Rectal smooth muscle tissue (tissue), 1 donor: ENCODE measurements around the gene WDFY3.

ENCODE experiments used
- H3K27ac ChIP-seq: one replicate; pipeline ENCODE4 v1.7.0; 2013; ENCODE audit warnings: low read depth, low read length, inconsistent platforms
- H3K27me3 ChIP-seq: one replicate; pipeline ENCODE4 v1.7.0; 2013; ENCODE audit warnings: low read length; ENCODE audit not compliant: control insufficient read depth, insufficient read depth
- H3K36me3 ChIP-seq: one replicate; pipeline ENCODE4 v1.7.0; 2013; ENCODE audit warnings: low read length; ENCODE audit not compliant: control insufficient read depth, insufficient read depth
- H3K4me1 ChIP-seq: one replicate; pipeline ENCODE4 v1.7.0; 2013; ENCODE audit warnings: low read length; ENCODE audit not compliant: control insufficient read depth, insufficient read depth
- H3K4me3 ChIP-seq: one replicate; pipeline ENCODE4 v1.7.0; 2013; ENCODE audit warnings: low read length
- H3K9ac ChIP-seq: one replicate; pipeline ENCODE4 v1.7.0; 2013; ENCODE audit warnings: low read length

Gene WDFY3

GRCh38 chr4:84866295-84866694 lies 100.2 kb downstream of the WDFY3 start:
- H3K27ac ChIP-seq, result no peak overlapping the region
- no peaks in the 10 kb centered on the region for H3K4me1 ChIP-seq
- H3K36me3 ChIP-seq, result no peaks in the 10 kb centered on the region
- no peak overlapping the region for H3K9ac ChIP-seq
- no peaks in the 10 kb centered on the region for H3K27me3 ChIP-seq
- H3K4me3 ChIP-seq, result no peak overlapping the region

- Histone ChIP-seq H3K27ac (no peak overlapping the region), H3K36me3 (no peaks in the 10 kb centered on the region), H3K9ac (no peak overlapping the region), H3K4me1 (no peaks in the 10 kb centered on the region), H3K27me3 (no peaks in the 10 kb centered on the region), H3K4me3 (no peak overlapping the region)
Observed at GRCh38 chr4:84865600-84865999, 100.9 kb downstream of the WDFY3 start.

GRCh38 chr4:84862064-84862463 lies 104.4 kb downstream of the WDFY3 start:
- Histone ChIP-seq H3K9ac (no peak overlapping the region), H3K27me3 (no peaks in the 10 kb centered on the region), H3K36me3 (peaks cover 2% of the 10 kb centered on the region), H3K27ac (no peak overlapping the region), H3K4me3 (no peak overlapping the region), H3K4me1 (no peaks in the 10 kb centered on the region)

GRCh38 chr4:84857296-84857695 lies 109.2 kb downstream of the WDFY3 start:
- no peak overlapping the region for H3K9ac ChIP-seq
- H3K4me1 ChIP-seq, result peaks cover 6% of the 10 kb centered on the region
- H3K4me3 ChIP-seq, result no peak overlapping the region
- H3K36me3 ChIP-seq, result peaks cover 2% of the 10 kb centered on the region
- H3K27me3 ChIP-seq, result no peaks in the 10 kb centered on the region
- H3K27ac ChIP-seq, result no peak overlapping the region

- H3K36me3 ChIP-seq, result peaks cover 2% of the 10 kb centered on the region
- H3K9ac ChIP-seq, result no peak overlapping the region
- peaks cover 6% of the 10 kb centered on the region for H3K4me1 ChIP-seq
- no peak overlapping the region for H3K4me3 ChIP-seq
- no peaks in the 10 kb centered on the region for H3K27me3 ChIP-seq
- no peak overlapping the region for H3K27ac ChIP-seq
Observed at GRCh38 chr4:84856468-84857049, 109.9 kb downstream of the WDFY3 start.

GRCh38 chr4:84855774-84856173 lies 110.7 kb downstream of the WDFY3 start:
- Histone ChIP-seq H3K36me3 (peaks cover 2% of the 10 kb centered on the region), H3K4me3 (no peak overlapping the region), H3K27me3 (no peaks in the 10 kb centered on the region), H3K4me1 (peaks cover 6% of the 10 kb centered on the region), H3K9ac (no peak overlapping the region), H3K27ac (no peak overlapping the region)

GRCh38 chr4:84852081-84852480 lies 114.4 kb downstream of the WDFY3 start:
- Histone ChIP-seq H3K4me3 (no peak overlapping the region), H3K4me1 (peaks cover 6% of the 10 kb centered on the region), H3K36me3 (no peaks in the 10 kb centered on the region), H3K9ac (no peak overlapping the region), H3K27me3 (no peaks in the 10 kb centered on the region), H3K27ac (no peak overlapping the region)

GRCh38 chr4:84849051-84849640 lies 117.3 kb downstream of the WDFY3 start:
- Histone ChIP-seq H3K27me3 (no peaks in the 10 kb centered on the region), H3K4me1 (no peaks in the 10 kb centered on the region), H3K9ac (no peak overlapping the region), H3K27ac (no peak overlapping the region), H3K36me3 (no peaks in the 10 kb centered on the region), H3K4me3 (no peak overlapping the region)

GRCh38 chr4:84848432-84848831 lies 118.1 kb downstream of the WDFY3 start:
- no peak overlapping the region for H3K4me3 ChIP-seq
- no peaks in the 10 kb centered on the region for H3K36me3 ChIP-seq
- no peaks in the 10 kb centered on the region for H3K4me1 ChIP-seq
- H3K9ac ChIP-seq, result no peak overlapping the region
- H3K27me3 ChIP-seq, result no peaks in the 10 kb centered on the region
- no peak overlapping the region for H3K27ac ChIP-seq

- H3K27me3 ChIP-seq, result no peaks in the 10 kb centered on the region
- H3K4me3 ChIP-seq, result no peak overlapping the region
- H3K36me3 ChIP-seq, result no peaks in the 10 kb centered on the region
- no peaks in the 10 kb centered on the region for H3K4me1 ChIP-seq
- H3K9ac ChIP-seq, result no peak overlapping the region
- no peak overlapping the region for H3K27ac ChIP-seq
Observed at GRCh38 chr4:84847978-84848377, 118.5 kb downstream of the WDFY3 start.

- no peak overlapping the region for H3K9ac ChIP-seq
- no peaks in the 10 kb centered on the region for H3K27me3 ChIP-seq
- no peak overlapping the region for H3K27ac ChIP-seq
- no peak overlapping the region for H3K4me3 ChIP-seq
- H3K36me3 ChIP-seq, result no peaks in the 10 kb centered on the region
- no peaks in the 10 kb centered on the region for H3K4me1 ChIP-seq
Observed at GRCh38 chr4:84846985-84847384, 119.5 kb downstream of the WDFY3 start.

- Histone ChIP-seq H3K9ac (no peak overlapping the region), H3K36me3 (no peaks in the 10 kb centered on the region), H3K4me1 (no peaks in the 10 kb centered on the region)
Observed at GRCh38 chr4:84841435-84841834, 125.1 kb downstream of the WDFY3 start.

GRCh38 chr4:84837751-84838150 lies 128.7 kb downstream of the WDFY3 start:
- Histone ChIP-seq H3K27ac (no peak overlapping the region), H3K4me3 (no peak overlapping the region), H3K36me3 (no peaks in the 10 kb centered on the region), H3K4me1 (no peaks in the 10 kb centered on the region), H3K27me3 (no peaks in the 10 kb centered on the region), H3K9ac (no peak overlapping the region)

More at GRCh38 chr4:84841435-84841834, 125.1 kb downstream of the WDFY3 start:
- no peaks in the 10 kb centered on the region for H3K27me3 ChIP-seq
- H3K4me3 ChIP-seq, result no peak overlapping the region
- no peak overlapping the region for H3K27ac ChIP-seq
